ENCODE results near the gene STAT6.

DNA sequence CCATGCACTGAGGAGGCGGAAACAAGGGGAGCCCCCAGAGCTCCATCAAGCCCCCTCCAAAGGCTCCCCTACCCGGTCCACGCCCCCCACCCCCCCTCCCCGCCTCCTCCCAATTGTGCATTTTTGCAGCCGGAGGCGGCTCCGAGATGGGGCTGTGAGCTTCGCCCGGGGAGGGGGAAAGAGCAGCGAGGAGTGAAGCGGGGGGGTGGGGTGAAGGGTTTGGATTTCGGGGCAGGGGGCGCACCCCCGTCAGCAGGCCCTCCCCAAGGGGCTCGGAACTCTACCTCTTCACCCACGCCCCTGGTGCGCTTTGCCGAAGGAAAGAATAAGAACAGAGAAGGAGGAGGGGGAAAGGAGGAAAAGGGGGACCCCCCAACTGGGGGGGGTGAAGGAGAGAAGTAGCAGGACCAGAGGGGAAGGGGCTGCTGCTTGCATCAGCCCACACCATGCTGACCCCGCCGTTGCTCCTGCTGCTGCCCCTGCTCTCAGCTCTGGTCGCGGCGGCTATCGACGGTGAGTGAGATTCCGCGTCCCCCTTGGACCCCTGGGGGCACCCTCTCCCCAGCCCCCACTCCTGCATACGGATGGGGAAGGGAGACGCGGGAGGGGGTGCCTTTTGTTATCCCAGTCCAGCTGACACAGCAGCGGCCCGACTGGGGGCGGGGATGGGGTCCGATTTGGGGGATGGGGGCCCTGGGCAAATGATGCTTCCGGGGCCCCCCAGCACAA is 17.5 kb upstream of the STAT6 start:
- TF ChIP-seq CTCF (IDR thresholded peaks at IDR 0.05; ENCODE audit: insufficient read depth, low read depth, low read length) (no peak), EZH2 (IDR thresholded peaks at IDR 0.05; ENCODE audit: insufficient read depth, low read length) (no peak)

All from astrocyte (in vitro differentiated cells and primary cell).